GM18517 (cell line): ENCODE data around the gene COL15A1.

ENCODE experiments used
- ATAC-seq: cut with Tn5 transposase; IDR thresholded peaks from one replicate; pipeline ENCODE4 v1.9.1; 2021; ENCODE audit warnings: mild to moderate bottlenecking, moderate library complexity; ENCODE audit not compliant: unreplicated experiment

The COL15A1 gene

GRCh38 chr9:99051851-99052250 lies 108.1 kb downstream of the COL15A1 start:
- no peak for ATAC-seq

- no peak for ATAC-seq
Observed at GRCh38 chr9:99052815-99053715, 109.4 kb downstream of the COL15A1 start.

GRCh38 chr9:99054581-99054980 lies 110.9 kb downstream of the COL15A1 start:
- ATAC-seq, result no peak

GRCh38 chr9:99055384-99055783 lies 111.7 kb downstream of the COL15A1 start:
- no peak for ATAC-seq

GRCh38 chr9:99056186-99056585 lies 112.5 kb downstream of the COL15A1 start:
- ATAC-seq, result no peak

- ATAC-seq, result no peak
Observed at GRCh38 chr9:99056886-99057664, 113.4 kb downstream of the COL15A1 start.

- ATAC-seq, result peak; percentile 83
Observed at GRCh38 chr9:99057665-99058625, 114.2 kb downstream of the COL15A1 start.

GRCh38 chr9:99058964-99059921 lies 115.5 kb downstream of the COL15A1 start:
- ATAC-seq, result peak; percentile 69

GRCh38 chr9:99060621-99061020 lies 116.9 kb downstream of the COL15A1 start:
- ATAC-seq, result no peak

GRCh38 chr9:99062549-99062948 lies 118.8 kb downstream of the COL15A1 start:
- no peak for ATAC-seq

- ATAC-seq, result no peak
Observed at GRCh38 chr9:99063522-99063921, 119.8 kb downstream of the COL15A1 start.

- ATAC-seq, result no peak
Observed at GRCh38 chr9:99066571-99066970, 122.9 kb downstream of the COL15A1 start.

GRCh38 chr9:99069075-99069474 lies 125.4 kb downstream of the COL15A1 start:
- ATAC-seq, result no peak

- no peak for ATAC-seq
Observed at GRCh38 chr9:99069546-99069945, 125.8 kb downstream of the COL15A1 start.

GRCh38 chr9:99070681-99071080 lies 127.0 kb downstream of the COL15A1 start:
- no peak for ATAC-seq

GRCh38 chr9:99071313-99072039 lies 127.8 kb downstream of the COL15A1 start:
- no peak for ATAC-seq

GRCh38 chr9:99072040-99072394 lies 128.3 kb downstream of the COL15A1 start:
- no peak for ATAC-seq

- ATAC-seq, result no peak
Observed at GRCh38 chr9:99073347-99073746, 129.6 kb downstream of the COL15A1 start.
